A549 (cell line): ENCODE data around the gene ZNF892. TPM values are rescaled to one million over a fixed set of nuclear protein-coding genes. Genes with fewer than 3 reads are reported as not detected.

ENCODE experiments used
- ATAC-seq, 2 experiments: fragments of 200-7000 bp in 1 of 2; fragments of >200 bp in 1 of 2; cut with Nextera tagmentation in 1 of 2; cut with Tn5 transposase in 1 of 2; 3 replicates each; pipeline versions ENCODE4 v1.8.0 to v1.9.1; 2018 to 2020; ENCODE audit warnings: mild to moderate bottlenecking in 1 of 2, moderate library complexity in 1 of 2
- CTCF ChIA-PET: fragments of 300-600 bp; sonication (Branson Sonifier 250); formaldehyde crosslinking; extraction: SDS; loops from one replicate; lab custom pipeline; 2021; ENCODE audit warnings: antibody characterized with exemption, inconsistent platforms; lab: Yijun Ruan, JAX
- POLR2A ChIA-PET: fragments of 350-600 bp; formaldehyde crosslinking; extraction: SDS; loops from one replicate; lab custom pipeline; 2021; ENCODE audit warnings: antibody characterized with exemption, inconsistent platforms; lab: Yijun Ruan, JAX
- DNase-seq, 2 experiments: peaks; one replicate each; pipeline versions ENCODE4 v3.0.0 to v3.0.0-alpha.2; 2011 to 2016; ENCODE audit warnings: low read depth in 1 of 2, low spot score in 1 of 2
- FAIRE-seq: peaks from 2 replicates; lab custom pipeline; 2011; peaks lifted over from hg19 to GRCh38; lab: Jason Lieb, UNC
- H3K27ac ChIP-seq, 2 experiments: fragments of >200 bp; sonication (Bioruptor Twin); formaldehyde crosslinking; 3 replicates each; pipeline ENCODE4 v1.5.1; 2016 to 2017
- H3K4me1 ChIP-seq: fragments of >200 bp; sonication (Bioruptor Twin); formaldehyde crosslinking; 3 replicates; pipeline ENCODE4 v1.6.1; 2016
- H3K4me2 ChIP-seq: fragments of >200 bp; sonication (Bioruptor Twin); formaldehyde crosslinking; 3 replicates; pipeline ENCODE4 v1.6.1; 2016
- H3K4me3 ChIP-seq: fragments of >200 bp; sonication (Bioruptor Twin); formaldehyde crosslinking; 3 replicates; pipeline ENCODE4 v1.5.1; 2016
- H3K9me3 ChIP-seq: fragments of >200 bp; sonication (Bioruptor Twin); formaldehyde crosslinking; 3 replicates; pipeline ENCODE4 v1.6.1; 2016
- BCL3 ChIP-seq: fragments of >200 bp; sonication (Bioruptor Twin); formaldehyde crosslinking; IDR thresholded peaks from 3 replicates; pipeline ENCODE4 v1.6.1; 2016
- CEBPB ChIP-seq, 2 experiments: fragments of >200 bp in 1 of 2; sonication (Bioruptor Twin) in 1 of 2; formaldehyde crosslinking in 1 of 2; IDR thresholded peaks; 2 replicates each; pipeline ENCODE4 v1.6.1; 2012 to 2016
- CHD4 ChIP-seq: fragments of 200-600 bp; sonication (generic); IDR thresholded peaks from 2 replicates; pipeline ENCODE4 v1.6.1; 2016; ENCODE audit warnings: antibody characterized with exemption, mild to moderate bottlenecking, borderline replicate concordance
- CTCF ChIP-seq: fragments of >200 bp; sonication (Bioruptor Twin); formaldehyde crosslinking; IDR thresholded peaks from 3 replicates; pipeline ENCODE4 v1.5.1; 2016
- E2F6 ChIP-seq: IDR thresholded peaks from 2 replicates; pipeline ENCODE4 v1.6.1; 2012; ENCODE audit warnings: low read depth, borderline replicate concordance
- FOXS1 ChIP-seq: fragments of 250-450 bp; sonication (Bioruptor Pico); IDR thresholded peaks from 2 replicates; pipeline ENCODE4 v1.5.0; 2020; ENCODE audit warnings: mild to moderate bottlenecking, moderate library complexity
- GATA3 ChIP-seq: IDR thresholded peaks from 2 replicates; pipeline ENCODE4 v1.6.1; 2012; ENCODE audit warnings: borderline replicate concordance
- HDAC2 ChIP-seq: fragments of 200-600 bp; sonication (generic); IDR thresholded peaks from 2 replicates; pipeline ENCODE4 v1.6.1; 2016
- HES2 ChIP-seq: fragments of >200 bp; sonication (Bioruptor Twin); formaldehyde crosslinking; IDR thresholded peaks from 2 replicates; pipeline ENCODE4 v1.6.1; 2016
- HOXB5 ChIP-seq: fragments of 250-450 bp; sonication (Bioruptor Pico); IDR thresholded peaks from 2 replicates; pipeline ENCODE4 v1.5.0; 2020; ENCODE audit warnings: mild to moderate bottlenecking, moderate library complexity
- JUN ChIP-seq, 2 experiments: fragments of >200 bp; sonication (Bioruptor Twin); formaldehyde crosslinking; IDR thresholded peaks; 2 replicates in 1 of 2; 3 replicates in 1 of 2; pipeline ENCODE4 v1.6.1; 2016 to 2017
- KDM5A ChIP-seq: fragments of 200-600 bp; sonication (generic); IDR thresholded peaks from 2 replicates; pipeline ENCODE4 v1.6.1; 2016; ENCODE audit warnings: antibody characterized with exemption, mild to moderate bottlenecking
- MAX ChIP-seq: IDR thresholded peaks from 2 replicates; pipeline ENCODE4 v1.6.1; 2012
- MYC ChIP-seq: IDR thresholded peaks from 2 replicates; pipeline ENCODE4 v1.6.1; 2012; ENCODE audit warnings: mild to moderate bottlenecking, inconsistent platforms, low read length, improper control_type of control experiment, borderline replicate concordance
- NR3C1 ChIP-seq: fragments of >200 bp; sonication (Bioruptor Twin); formaldehyde crosslinking; IDR thresholded peaks from 3 replicates; pipeline ENCODE4 v1.6.1; 2017
- PHF8 ChIP-seq: fragments of 200-600 bp; sonication (generic); IDR thresholded peaks from 2 replicates; pipeline ENCODE4 v1.6.1; 2016; ENCODE audit warnings: low read depth, mild to moderate bottlenecking, antibody characterized with exemption, moderate library complexity, borderline replicate concordance
- POLR2A ChIP-seq: IDR thresholded peaks from 2 replicates; pipeline ENCODE4 v1.6.1; 2012; ENCODE audit warnings: mild to moderate bottlenecking, low read length
- RAD21 ChIP-seq, 2 experiments: fragments of >200 bp in 1 of 2; sonication (Bioruptor Twin) in 1 of 2; formaldehyde crosslinking in 1 of 2; IDR thresholded peaks in 1 of 2; conservative IDR thresholded peaks in 1 of 2; 2 replicates in 1 of 2; 3 replicates in 1 of 2; pipeline ENCODE4 v1.6.1; 2012 to 2018; ENCODE audit warnings: inconsistent platforms in 1 of 2
- RARB ChIP-seq: fragments of 250-450 bp; sonication (Bioruptor Pico); IDR thresholded peaks from 2 replicates; pipeline ENCODE4 v1.8.0; 2021; ENCODE audit warnings: mild to moderate bottlenecking, moderate library complexity
- SMC3 ChIP-seq: fragments of >200 bp; sonication (Bioruptor Twin); formaldehyde crosslinking; IDR thresholded peaks from 3 replicates; pipeline ENCODE4 v1.6.1; 2018; ENCODE audit warnings: inconsistent platforms
- TFCP2L1 ChIP-seq: fragments of 250-450 bp; sonication (Bioruptor Pico); IDR thresholded peaks from 2 replicates; pipeline ENCODE4 v1.5.0; 2021; ENCODE audit warnings: mild to moderate bottlenecking
- USF2 ChIP-seq: fragments of 450-650 bp; IDR thresholded peaks from 2 replicates; pipeline ENCODE4 v1.6.1; 2014; ENCODE audit warnings: antibody characterized with exemption
- ZNF302 ChIP-seq: fragments of 250-450 bp; sonication (Bioruptor Pico); IDR thresholded peaks from 2 replicates; pipeline ENCODE4 v1.9.0; 2021; ENCODE audit warnings: inconsistent platforms, mild to moderate bottlenecking, moderate library complexity
- WGBS: methylation state at CpG from one replicate; pipeline ENCODE4 v1.1.6; 2017; ENCODE audit errors: missing lambda C conversion rate; 5-methylcytosine and 5-hydroxymethylcytosine counted together
- polyA minus RNA-seq: library from RNA; depleted of rRNA, polyadenylated mRNA; stranded (reverse); fragments of >200 nt; gene quantifications from 2 replicates; pipeline ENCODE4 v1.2.3, GENCODE V29; 2011; rRNA and poly(A)+ RNA removed
- polyA plus RNA-seq, 4 experiments: library from polyadenylated mRNA; depleted of rRNA in 3 of 4; stranded (reverse); fragments of >200 nt; fragmentation: RNase III in 1 of 4; extraction: RNeasy Plus Mini Kit Qiagen cat#74134 plus additional on column Dnase treatment in 1 of 4; gene quantifications; 2 replicates in 3 of 4; 3 replicates in 1 of 4; pipeline ENCODE4 v1.2.3, GENCODE V29; 2011 to 2017

ZNF892 gene
- polyA plus RNA-seq (2011; rRNA removed) (1.8 and 2.1 TPM in 2 replicates), polyA plus RNA-seq (2017; fragmentation: RNase III; extraction: RNeasy Plus Mini Kit Qiagen cat#74134 plus additional on column Dnase treatment) (0.72 to 0.84 TPM (median 0.79 TPM) in 3 replicates), polyA minus RNA-seq (4.2 and 4.4 TPM in 2 replicates)
- 0.29 and 0.34 TPM in 2 replicates for polyA plus RNA-seq (2012; cell fraction: cytosol; rRNA removed)
- polyA plus RNA-seq (2012; cell fraction: nucleus; rRNA removed), result 0.17 and 0.23 TPM in 2 replicates

- CTCF ChIA-PET, result interaction anchor here (0.6 to 1.3 kb wide), 4 partner anchors 39 to 86 kb away, joined by 3 to 5 read pairs (median 4); partner anchors contain the start of gene MRPS5
- WGBS, result 3% methylated on average over 45 of the region's 74 CpGs
- Histone ChIP-seq H3K4me3 (peak within 1 kb of the TSS; percentile 46), H3K4me2 (peak within 1 kb of the TSS; percentile 88), H3K9me3 (peaks cover 72% of the 10 kb centered on the region), H3K27ac (peak within 1 kb of the TSS; percentile 71 to 84), H3K4me1 (no peaks in the 10 kb centered on the region)
- no peak for FAIRE-seq
- DNase-seq, result peak; percentile 94
- TF ChIP-seq JUN (IDR thresholded peaks at IDR 0.05) (peak in 1 of 2 experiments; percentile 59; a peak in 2 of 5 replicates), HOXB5 (CRISPR knock-in tag) (peak; percentile 15; the same call in 1 of the 2 replicates), E2F6 (peak; percentile 92), CEBPB (IDR thresholded peaks at IDR 0.05) (no peak), MYC (peak; percentile 68; the same call in 1 of the 2 replicates), KDM5A (peak; percentile 94), RAD21 (conservative IDR thresholded peaks at IDR 0.05 in 1 of 2, IDR thresholded peaks at IDR 0.05 in 1 of 2) (peak; percentile 67 to 83), POLR2A (peak; percentile 82), MAX (peak; percentile 96), FOXS1 (CRISPR knock-in tag) (no peak), ZNF302 (CRISPR knock-in tag) (no peak), CHD4 (no peak), GATA3 (peak; percentile 21; the same call in 1 of the 2 replicates), SMC3 (peak; percentile 55; the same call in 2 of the 3 replicates), USF2 (0 out of 2 replicates have a peak, but pooled peaks have one; percentile 26), CTCF (peak; percentile 57), BCL3 (peak; percentile 51; the same call in 1 of the 3 replicates), HES2 (no peak), NR3C1 (no peak), TFCP2L1 (CRISPR knock-in tag) (no peak), RARB (CRISPR knock-in tag) (no peak), PHF8 (peak; percentile 70), HDAC2 (no peak)
- POLR2A ChIA-PET, result no interaction called here
- ATAC-seq, result peak; percentile 99
Measured at GRCh38 chr2:95207111-95207961, at the start of gene ZNF892. ZNF892 (plus strand) TSS chr2:95207521; CDS start chr2:95207816, 295 bp downstream.
